OCI-LY7 (cell line): ENCODE measurements around the gene DGCR2. TPM values are rescaled to one million over a fixed set of nuclear protein-coding genes. Genes with fewer than 3 reads are reported as not detected.

Experiments used
- BruUV-seq: library from RNA; stranded (reverse); fragments of 400-500 nt; replicated peaks from 2 replicates; lab custom pipeline; 2021; lab: Mats Ljungman, UMichigan
- CTCF ChIA-PET: fragments of 300-600 bp; sonication (Branson Sonifier 250); formaldehyde crosslinking; loops from one replicate; lab custom pipeline; 2022; ENCODE audit warnings: antibody characterized with exemption; ENCODE audit not compliant: unreplicated experiment; lab: Charles Lee
- POLR2A ChIA-PET: fragments of 300-600 bp; sonication (Branson Sonifier 250); formaldehyde crosslinking; loops from one replicate; lab custom pipeline; 2022; ENCODE audit warnings: antibody characterized with exemption; lab: Charles Lee
- DNase-seq: peaks from one replicate; pipeline ENCODE4 v3.0.0-alpha.2; 2015; ENCODE audit warnings: low spot score
- H2AFZ ChIP-seq: fragments of 200-600 bp; sonication (generic), shearing (Covaris generic); 2 replicates; pipeline ENCODE4 v1.6.1; 2014; ENCODE audit warnings: mild to moderate bottlenecking, antibody characterized with exemption, low read length, moderate library complexity
- H3K27ac ChIP-seq: fragments of 200-600 bp; sonication (generic); 2 replicates; pipeline ENCODE4 v1.5.1; 2014; ENCODE audit warnings: mixed run types, low read depth, mild to moderate bottlenecking, moderate library complexity, low read length, inconsistent platforms; ENCODE audit not compliant: poor library complexity, severe bottlenecking
- H3K36me3 ChIP-seq: fragments of 200-600 bp; sonication (generic); 2 replicates; pipeline ENCODE4 v1.6.1; 2014; ENCODE audit warnings: mild to moderate bottlenecking, antibody characterized with exemption, low read length, moderate library complexity, mixed read lengths; ENCODE audit not compliant: insufficient read depth
- H3K4me1 ChIP-seq: fragments of 200-600 bp; sonication (generic); 2 replicates; pipeline ENCODE4 v1.5.1; 2014; ENCODE audit warnings: mild to moderate bottlenecking, low read length; ENCODE audit not compliant: insufficient read depth, poor library complexity, severe bottlenecking
- H3K4me2 ChIP-seq: fragments of 200-600 bp; sonication (generic); 2 replicates; pipeline ENCODE4 v1.6.1; 2014; ENCODE audit warnings: mild to moderate bottlenecking, low read length
- H3K4me3 ChIP-seq: fragments of 200-600 bp; sonication (generic); 2 replicates; pipeline ENCODE4 v1.5.1; 2014; ENCODE audit warnings: mild to moderate bottlenecking, low read depth, low read length; ENCODE audit not compliant: poor library complexity, severe bottlenecking
- H3K79me2 ChIP-seq: fragments of 200-600 bp; sonication (generic); 2 replicates; pipeline ENCODE4 v1.6.1; 2016; ENCODE audit warnings: low read depth, mild to moderate bottlenecking, low read length, moderate library complexity, mixed read lengths; ENCODE audit not compliant: insufficient read depth
- H3K9me2 ChIP-seq: fragments of 200-600 bp; sonication (generic); 2 replicates; pipeline ENCODE4 v1.6.1; 2016; ENCODE audit warnings: mild to moderate bottlenecking, low read length, mixed read lengths; ENCODE audit not compliant: insufficient read depth
- H3K9me3 ChIP-seq: fragments of 200-600 bp; sonication (generic); 2 replicates; pipeline ENCODE4 v1.6.1; 2014; ENCODE audit warnings: mild to moderate bottlenecking, mixed run types, low read length, mixed read lengths
- H4K20me1 ChIP-seq: fragments of 200-600 bp; sonication (generic); 2 replicates; pipeline ENCODE4 v1.6.1; 2014; ENCODE audit warnings: mild to moderate bottlenecking, antibody characterized with exemption, low read length, moderate library complexity, mixed read lengths; ENCODE audit not compliant: insufficient read depth
- EZH2phosphoT487 ChIP-seq: fragments of 200-600 bp; sonication (generic); IDR thresholded peaks from 2 replicates; pipeline ENCODE4 v1.6.1; 2018; ENCODE audit warnings: low read depth, borderline replicate concordance, mild to moderate bottlenecking, mixed run types, antibody characterized with exemption, low read length, moderate library complexity, mixed read lengths
- intact Hi-C: fragments of 100-400 bp; cut with micrococcal nuclease; formaldehyde crosslinking; loops from one replicate; pipeline ENCODE4 v1.10.0; 2022; ENCODE audit not compliant: unreplicated experiment
- total RNA-seq, 2 experiments: library from RNA; depleted of rRNA in 1 of 2; stranded (reverse); fragments of >200 nt in 1 of 2; shearing (Covaris generic) in 1 of 2; gene quantifications; 2 replicates each; pipeline ENCODE4 v1.2.3, GENCODE V29; 2014 to 2022
- TF ChIP-seq, protein P1 (sequence below): fragments of 200-600 bp; sonication (generic); conservative IDR thresholded peaks from 2 replicates; pipeline ENCODE4 v1.5.1; 2014; ENCODE audit warnings: mild to moderate bottlenecking, antibody characterized with exemption, low read length, moderate library complexity, mixed read lengths

DGCR2 gene
- total RNA-seq, 2 experiments from 2014 or later = 27.6 to 29.7 TPM

DNA sequence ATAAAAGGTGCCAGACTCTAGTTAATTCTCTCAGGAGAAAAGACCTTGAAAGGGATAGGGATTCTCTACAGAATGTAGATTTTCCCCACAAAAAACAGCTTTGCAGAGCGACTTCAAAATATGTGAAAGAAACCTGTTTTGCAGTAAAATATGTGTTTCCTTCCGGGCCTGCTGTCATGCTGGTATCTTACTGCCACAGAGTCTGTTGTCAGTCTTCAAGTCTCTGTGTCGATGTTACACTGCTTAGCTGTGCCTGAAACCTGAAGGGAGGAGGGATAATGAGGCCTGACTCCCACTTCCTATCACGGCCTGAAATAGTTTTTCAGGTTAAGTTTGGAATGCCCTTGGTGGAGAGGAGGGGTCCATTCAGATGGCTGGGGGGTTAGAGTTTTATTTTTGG lies 1.7 kb upstream of the DGCR2 start:
- POLR2A ChIA-PET = no interaction called here
- no TSS peak for BruUV-seq
- no peak overlapping the region for H2AFZ ChIP-seq

GRCh38 chr22:19122752-19123492 lies 710 bp upstream of the DGCR2 start:
- POLR2A ChIA-PET = interaction anchor here (0.6 kb wide), 1 partner anchor 118 kb away, joined by 4 read pairs; no protein-coding TSS in a partner anchor
- H3K4me3 ChIP-seq = peak overlapping the region; percentile 93
- no TSS peak for BruUV-seq

More for the DNA sequence above, 1.7 kb upstream of the DGCR2 start:
- Histone ChIP-seq H3K4me2 (no peak overlapping the region), H3K79me2 (peaks cover 28% of the 10 kb centered on the region), H3K4me3 (no peak overlapping the region), H4K20me1 (peaks cover 7% of the 10 kb centered on the region; the same call in 1 of the 2 replicates), H3K27ac (no peak overlapping the region), H3K4me1 (peaks cover 30% of the 10 kb centered on the region), H3K9me2 (no peaks in the 10 kb centered on the region), H3K9me3 (no peaks in the 10 kb centered on the region), H3K36me3 (no peaks in the 10 kb centered on the region)
- TF ChIP-seq EZH2phosphoT487 = no peak
- TF ChIP-seq, protein P1, sequence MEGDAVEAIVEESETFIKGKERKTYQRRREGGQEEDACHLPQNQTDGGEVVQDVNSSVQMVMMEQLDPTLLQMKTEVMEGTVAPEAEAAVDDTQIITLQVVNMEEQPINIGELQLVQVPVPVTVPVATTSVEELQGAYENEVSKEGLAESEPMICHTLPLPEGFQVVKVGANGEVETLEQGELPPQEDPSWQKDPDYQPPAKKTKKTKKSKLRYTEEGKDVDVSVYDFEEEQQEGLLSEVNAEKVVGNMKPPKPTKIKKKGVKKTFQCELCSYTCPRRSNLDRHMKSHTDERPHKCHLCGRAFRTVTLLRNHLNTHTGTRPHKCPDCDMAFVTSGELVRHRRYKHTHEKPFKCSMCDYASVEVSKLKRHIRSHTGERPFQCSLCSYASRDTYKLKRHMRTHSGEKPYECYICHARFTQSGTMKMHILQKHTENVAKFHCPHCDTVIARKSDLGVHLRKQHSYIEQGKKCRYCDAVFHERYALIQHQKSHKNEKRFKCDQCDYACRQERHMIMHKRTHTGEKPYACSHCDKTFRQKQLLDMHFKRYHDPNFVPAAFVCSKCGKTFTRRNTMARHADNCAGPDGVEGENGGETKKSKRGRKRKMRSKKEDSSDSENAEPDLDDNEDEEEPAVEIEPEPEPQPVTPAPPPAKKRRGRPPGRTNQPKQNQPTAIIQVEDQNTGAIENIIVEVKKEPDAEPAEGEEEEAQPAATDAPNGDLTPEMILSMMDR = no peak
- no peak for DNase-seq
- intact Hi-C loops = no loop called here
- CTCF ChIA-PET = no interaction called here

More at GRCh38 chr22:19122752-19123492, 710 bp upstream of the DGCR2 start:
- no peak overlapping the region for H3K27ac ChIP-seq
- H3K9me3 ChIP-seq = no peaks in the 10 kb centered on the region
- no peaks in the 10 kb centered on the region for H3K9me2 ChIP-seq
- peaks cover 36% of the 10 kb centered on the region for H3K79me2 ChIP-seq
- intact Hi-C loops = no loop called here
- TF ChIP-seq EZH2phosphoT487 = no peak
- TF ChIP-seq, protein P1 = no peak
- peaks cover 12% of the 10 kb centered on the region; the same call in 1 of the 2 replicates for H4K20me1 ChIP-seq
- H3K4me2 ChIP-seq = peak overlapping the region; percentile 86
- CTCF ChIA-PET = no interaction called here
- H2AFZ ChIP-seq = peak overlapping the region; percentile 83
- no peak for DNase-seq
- H3K36me3 ChIP-seq = no peaks in the 10 kb centered on the region
- H3K4me1 ChIP-seq = peaks cover 39% of the 10 kb centered on the region
